ENCODE data around the gene CEP70. TPM values are rescaled to one million over a fixed set of nuclear protein-coding genes. Genes with fewer than 3 reads are reported as not detected.
A peak's percentile ranks its signal among the peaks of the same experiment; 100 is the strongest.

Gene CEP70
- total RNA-seq, 1 experiment from 2014 or later, result 25.0 TPM

GRCh38 chr3:138479438-138479863 lies 114.6 kb downstream of the CEP70 start:
- H3K4me1 Mint-ChIP-seq (ENCODE audit: low read depth, unreplicated experiment), result no peaks in the 10 kb centered on the region
- Histone ChIP-seq H3K4me3 (ENCODE audit: low read depth, low read length) (no peak overlapping the region), H3K36me3 (ENCODE audit: control insufficient read depth, insufficient read depth, low read length) (no peaks in the 10 kb centered on the region), H3K4me1 (no peaks in the 10 kb centered on the region), H3K27me3 (replicated peaks; ENCODE audit: control insufficient read depth, insufficient read depth, low read length) (no peaks in the 10 kb centered on the region), H3K9me3 (no peaks in the 10 kb centered on the region)
- DNase-seq, result peak in 1 of 2 experiments; percentile 60
- intact Hi-C loops (cut with micrococcal nuclease; ENCODE audit: unreplicated experiment), result loop anchor here (1.0 to 2.0 kb wide), 3 partner anchors 113 to 443 kb away; no protein-coding TSS in a partner anchor
- ChIA-PET CTCF (interaction anchor here (0.6 to 1.2 kb wide), 7 partner anchors 45 to 444 kb away, joined by 3 to 12 read pairs (median 5); partner anchors contain the start of genes CEP70, ESYT3 and FAIM), POLR2A (interaction anchor here (0.5 kb wide), 1 partner anchor 467 kb away, joined by 3 read pairs; no protein-coding TSS in a partner anchor)
- no peak overlapping the region for H3K4me3 Mint-ChIP-seq (ENCODE audit: unreplicated experiment)
- no peaks in the 10 kb centered on the region for H3K27me3 Mint-ChIP-seq (ENCODE audit: insufficient read depth, unreplicated experiment)
- no peaks in the 10 kb centered on the region for H3K9me3 Mint-ChIP-seq (ENCODE audit: unreplicated experiment)
- peak; percentile 71 to 81 for TF ChIP-seq CTCF (IDR thresholded peaks at IDR 0.05; ENCODE audit: insufficient read depth in 1 of 2, low read depth in 1 of 2, low read length in 1 of 2, severe bottlenecking in 1 of 2, unreplicated experiment in 1 of 2)
- no TSS peak for BruUV-seq (replicated peaks)
- no peak overlapping the region for H3K27ac Mint-ChIP-seq (ENCODE audit: unreplicated experiment)
- H3K36me3 Mint-ChIP-seq (ENCODE audit: insufficient read depth, unreplicated experiment), result no peaks in the 10 kb centered on the region

- no peak for DNase-seq
- H3K4me1 ChIP-seq, result no peaks in the 10 kb centered on the region
- intact Hi-C loops (cut with micrococcal nuclease; ENCODE audit: unreplicated experiment), result loop anchor here (2.0 kb wide), 1 partner anchor 445 kb away; no protein-coding TSS in a partner anchor
- H3K9me3 ChIP-seq, result no peaks in the 10 kb centered on the region
- no peak overlapping the region for H3K27ac Mint-ChIP-seq (ENCODE audit: unreplicated experiment)
- H3K4me3 Mint-ChIP-seq (ENCODE audit: unreplicated experiment), result no peak overlapping the region
- BruUV-seq (replicated peaks), result no TSS peak
- ChIA-PET POLR2A (no interaction called here), CTCF (no interaction called here)
- H3K9me3 Mint-ChIP-seq (ENCODE audit: unreplicated experiment), result no peaks in the 10 kb centered on the region
- H3K36me3 ChIP-seq (ENCODE audit: control insufficient read depth, insufficient read depth, low read length), result no peaks in the 10 kb centered on the region
- no peak overlapping the region for H3K4me3 ChIP-seq (ENCODE audit: low read depth, low read length)
- TF ChIP-seq CTCF (IDR thresholded peaks at IDR 0.05; ENCODE audit: insufficient read depth in 1 of 2, low read depth in 1 of 2, low read length in 1 of 2, severe bottlenecking in 1 of 2, unreplicated experiment in 1 of 2), result no peak
- H3K27me3 ChIP-seq (replicated peaks; ENCODE audit: control insufficient read depth, insufficient read depth, low read length), result no peaks in the 10 kb centered on the region
- no peaks in the 10 kb centered on the region for H3K36me3 Mint-ChIP-seq (ENCODE audit: insufficient read depth, unreplicated experiment)
- no peaks in the 10 kb centered on the region for H3K27me3 Mint-ChIP-seq (ENCODE audit: insufficient read depth, unreplicated experiment)
- H3K4me1 Mint-ChIP-seq (ENCODE audit: low read depth, unreplicated experiment), result no peaks in the 10 kb centered on the region
These were observed 116.3 kb downstream of the CEP70 start for GRCh38 chr3:138477801-138478200.

GRCh38 chr3:138477120-138477519 lies 116.9 kb downstream of the CEP70 start:
- H3K36me3 ChIP-seq (ENCODE audit: control insufficient read depth, insufficient read depth, low read length), result no peaks in the 10 kb centered on the region
- Mint-ChIP-seq H3K27ac (ENCODE audit: unreplicated experiment) (no peak overlapping the region), H3K27me3 (ENCODE audit: insufficient read depth, unreplicated experiment) (no peaks in the 10 kb centered on the region), H3K4me3 (ENCODE audit: unreplicated experiment) (no peak overlapping the region), H3K4me1 (ENCODE audit: low read depth, unreplicated experiment) (no peaks in the 10 kb centered on the region), H3K9me3 (ENCODE audit: unreplicated experiment) (no peaks in the 10 kb centered on the region), H3K36me3 (ENCODE audit: insufficient read depth, unreplicated experiment) (no peaks in the 10 kb centered on the region)
- CTCF ChIA-PET, result no interaction called here
- no peak overlapping the region for H3K4me3 ChIP-seq (ENCODE audit: low read depth, low read length)
- H3K27me3 ChIP-seq (replicated peaks; ENCODE audit: control insufficient read depth, insufficient read depth, low read length), result no peaks in the 10 kb centered on the region
- POLR2A ChIA-PET, result no interaction called here
- BruUV-seq (replicated peaks), result no TSS peak
- DNase-seq, result no peak
- intact Hi-C loops (cut with micrococcal nuclease; ENCODE audit: unreplicated experiment), result no loop called here
- no peak for TF ChIP-seq CTCF (IDR thresholded peaks at IDR 0.05; ENCODE audit: insufficient read depth in 1 of 2, low read depth in 1 of 2, low read length in 1 of 2, severe bottlenecking in 1 of 2, unreplicated experiment in 1 of 2)
- no peaks in the 10 kb centered on the region for H3K9me3 ChIP-seq
- no peaks in the 10 kb centered on the region for H3K4me1 ChIP-seq
